ENCODE results near the gene FARS2.

DNA sequence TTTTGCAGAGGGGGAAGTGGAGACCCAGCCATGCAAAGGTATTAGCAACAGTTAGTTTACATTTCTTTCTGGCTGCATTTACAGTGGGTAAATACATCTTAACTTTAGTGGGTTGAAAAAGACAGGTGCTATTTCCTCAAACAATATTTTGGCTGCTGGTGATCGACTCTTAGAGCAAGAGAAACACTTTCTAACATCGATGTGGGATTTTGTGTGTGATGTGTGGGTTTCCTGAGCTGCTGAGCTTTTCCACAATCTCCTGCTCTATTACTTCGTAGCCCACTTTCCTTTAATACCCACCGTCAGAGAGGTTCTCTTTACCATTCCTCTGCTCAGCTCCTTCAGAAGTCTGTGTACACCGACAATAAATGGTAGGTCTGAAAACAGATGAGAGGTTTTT lies 406.4 kb downstream of the FARS2 start:
- TF ChIP-seq, protein P1, sequence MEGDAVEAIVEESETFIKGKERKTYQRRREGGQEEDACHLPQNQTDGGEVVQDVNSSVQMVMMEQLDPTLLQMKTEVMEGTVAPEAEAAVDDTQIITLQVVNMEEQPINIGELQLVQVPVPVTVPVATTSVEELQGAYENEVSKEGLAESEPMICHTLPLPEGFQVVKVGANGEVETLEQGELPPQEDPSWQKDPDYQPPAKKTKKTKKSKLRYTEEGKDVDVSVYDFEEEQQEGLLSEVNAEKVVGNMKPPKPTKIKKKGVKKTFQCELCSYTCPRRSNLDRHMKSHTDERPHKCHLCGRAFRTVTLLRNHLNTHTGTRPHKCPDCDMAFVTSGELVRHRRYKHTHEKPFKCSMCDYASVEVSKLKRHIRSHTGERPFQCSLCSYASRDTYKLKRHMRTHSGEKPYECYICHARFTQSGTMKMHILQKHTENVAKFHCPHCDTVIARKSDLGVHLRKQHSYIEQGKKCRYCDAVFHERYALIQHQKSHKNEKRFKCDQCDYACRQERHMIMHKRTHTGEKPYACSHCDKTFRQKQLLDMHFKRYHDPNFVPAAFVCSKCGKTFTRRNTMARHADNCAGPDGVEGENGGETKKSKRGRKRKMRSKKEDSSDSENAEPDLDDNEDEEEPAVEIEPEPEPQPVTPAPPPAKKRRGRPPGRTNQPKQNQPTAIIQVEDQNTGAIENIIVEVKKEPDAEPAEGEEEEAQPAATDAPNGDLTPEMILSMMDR (conservative IDR thresholded peaks at IDR 0.05; ENCODE audit: low read depth, low read length), result no peak
- TF ChIP-seq EZH2 (IDR thresholded peaks at IDR 0.05; ENCODE audit: borderline replicate concordance, low read depth, low read length, poor library complexity, severe bottlenecking), result no peak

Data from A673 (cell line).